Heart left ventricle (tissue), 16 donors: ENCODE results near the gene TESMIN. TPM values are rescaled to one million over a fixed set of nuclear protein-coding genes. Genes with fewer than 3 reads are reported as not detected.

Source experiments
- ATAC-seq, 4 donors: fragments of 200-7000 bp; cut with Tn5 transposase; one replicate each; pipeline ENCODE4 v1.9.1; 2020 to 2022; ENCODE audit warnings: moderate library complexity in 4 of 4, mild to moderate bottlenecking in 3 of 4, moderate number of reproducible peaks in 1 of 4
- DNase-seq, 5 donors: peaks; one replicate each; pipeline ENCODE4 v3.0.0-alpha.2; 2020
- H3K27ac ChIP-seq, 12 donors: fragments of 200-600 bp; sonication (generic) in 4 of 12; one replicate each; pipeline versions ENCODE4 v1.5.0 to v1.8.0; 2016 to 2022; ENCODE audit warnings: mild to moderate bottlenecking in 2 of 12
- H3K27me3 ChIP-seq, 9 donors: fragments of 200-600 bp; sonication (generic) in 2 of 9; one replicate each; pipeline versions ENCODE4 v1.5.1 to v1.8.0; 2016 to 2022; ENCODE audit warnings: mild to moderate bottlenecking in 3 of 9
- H3K36me3 ChIP-seq, 9 donors: fragments of 200-600 bp; sonication (generic) in 2 of 9; one replicate each; pipeline versions ENCODE4 v1.5.0 to v1.8.0; 2018 to 2022; ENCODE audit warnings: mild to moderate bottlenecking in 2 of 9
- H3K4me1 ChIP-seq, 12 donors: fragments of 200-600 bp; sonication (generic) in 4 of 12; one replicate each; pipeline versions ENCODE4 v1.5.0 to v1.8.0; 2016 to 2022; ENCODE audit warnings: mild to moderate bottlenecking in 3 of 12
- H3K4me3 ChIP-seq, 12 donors: fragments of 200-600 bp; sonication (generic) in 4 of 12; one replicate each; pipeline versions ENCODE4 v1.5.0 to v1.8.0; 2017 to 2022; ENCODE audit warnings: mild to moderate bottlenecking in 9 of 12, moderate library complexity in 4 of 12
- H3K9me3 ChIP-seq, 12 donors: fragments of 200-600 bp; sonication (generic) in 4 of 12; one replicate each; pipeline versions ENCODE4 v1.5.0 to v1.8.0; 2016 to 2022; ENCODE audit warnings: mild to moderate bottlenecking in 1 of 12
- POLR2A ChIP-seq, 2 donors: fragments of 450-650 bp; IDR thresholded peaks; one replicate each; pipeline ENCODE4 v1.6.1; 2017; ENCODE audit warnings: antibody characterized with exemption in 2 of 2, mild to moderate bottlenecking in 2 of 2, moderate library complexity in 2 of 2
- WGBS, 4 donors: extraction: QIAGEN DNeasy Blood & Tissue Kit in 2 of 4; methylation state at CpG; one replicate each; pipeline versions ENCODE4 v1.1.5 to v1.1.7; 2013 to 2018; 5-methylcytosine and 5-hydroxymethylcytosine counted together
- intact Hi-C, 10 donors: fragments of 100-400 bp; cut with DNase I; formaldehyde crosslinking; loops; one replicate each; pipeline versions ENCODE4 v1.11.1 to v1.14.2; 2022
- polyA plus RNA-seq, 2 donors: library from polyadenylated mRNA; stranded (reverse); fragments of 200-250 nt; gene quantifications; one replicate each; pipeline ENCODE4 v1.2.3, GENCODE V29; 2013
- total RNA-seq, 9 donors: library from RNA; depleted of rRNA in 2 of 9; stranded (reverse); fragments of >200 nt in 2 of 9; fragmentation: NEBNext Ultra II Directional in 3 of 9; extraction: Animal tissue kit (Norgen Biotek cat#: 25700) in 3 of 9; gene quantifications; one replicate each; pipeline versions ENCODE4 v1.1.0 to v1.2.4, GENCODE V29; 2016 to 2023
- TF ChIP-seq, protein P1 (sequence below), 12 donors: fragments of 200-600 bp; sonication (generic) in 4 of 12; IDR thresholded peaks; one replicate each; pipeline versions ENCODE4 v1.5.0 to v1.8.0; 2018 to 2022; ENCODE audit warnings: antibody characterized with exemption in 12 of 12, mild to moderate bottlenecking in 5 of 12
- donor health status: ischemic (EF 13 %, LVEDD 7.1; RV severe dilation, severe dysfunction).
- donor health status: healthy with polysubstance abuse.
- donor health status: DM: no; HTN: yes; CAD: no.
- donor health status: DM: no; HTN: no; CAD: no.
- donor health status: ischemic (EF 25% LVEDD 6.9; RV normal size, moderate dysfunction).
- donor health status: ischemic (EF 25% LVEDD 5.7; RV mildly dilated, moderate dysfunction).
- donor health status: healthy.
- donor health status: DM: yes; HTN: yes; CAD: no.
- donor health status: ischemic (EF 35%, LVEDD 5.7; RV mildly dilated, moderate dysfunction).
- donor health status: nonischemic (EF 11% LVEDD 7.7; RV severe dilation, severe dysfunction).
- donor health status: DM: yes; HTN: yes; CAD: no.
- donor health status: PGD.
- donor health status: ischemic (EF 29% LVEDD 5.4; RV normal size, mild dysfunction).
- donor health status: nonischemic (EF 23%, LVEDD 6.1; RV moderate dilation, normal function).

Gene TESMIN
- total and polyA plus RNA-seq, 11 donors, result 0.12 to 2.0 (median 0.42) TPM; not detected in 1

DNA sequence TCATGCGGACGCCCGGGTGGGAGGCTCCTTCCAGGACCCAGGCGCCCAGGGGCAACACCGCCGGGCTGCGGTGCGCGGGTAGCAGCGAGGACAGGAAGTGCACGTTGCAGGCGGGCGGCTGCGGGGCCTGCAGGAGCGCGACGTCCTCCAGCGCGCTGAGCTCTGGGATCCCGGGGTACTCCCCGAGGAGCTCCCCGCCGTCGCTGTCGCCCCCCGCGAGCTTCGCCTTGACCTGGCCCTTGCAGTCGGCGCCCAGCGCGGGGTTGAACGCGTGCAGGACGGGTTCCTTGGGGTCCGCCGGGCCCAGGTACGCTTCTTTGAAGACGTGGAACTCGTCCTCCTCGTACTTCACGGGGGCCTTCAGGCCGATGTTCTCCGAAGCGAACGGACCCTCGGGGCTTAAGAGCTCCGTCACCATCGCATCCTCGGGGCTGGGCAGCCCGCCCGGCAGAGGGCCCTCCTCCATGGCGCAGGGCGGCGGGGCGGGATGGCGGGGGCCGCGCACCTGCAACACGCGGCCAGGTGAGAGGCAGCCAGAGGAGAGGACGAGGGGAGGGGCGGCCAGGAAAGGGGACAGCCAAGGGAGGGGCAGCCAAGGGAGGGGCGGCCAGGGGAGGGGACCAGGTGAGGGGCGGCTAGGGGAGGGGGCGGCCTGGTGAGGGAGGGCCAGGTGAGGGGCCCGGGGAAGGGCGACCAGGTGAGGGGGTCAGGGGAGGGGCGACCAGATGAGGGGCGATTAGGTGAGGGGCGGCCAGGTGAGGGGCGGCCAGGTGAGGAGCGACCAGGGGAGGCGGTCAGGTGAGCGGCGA, 921 bp downstream of the TESMIN start:
- peaks cover 0 to 25% (median 15%) of the 10 kb centered on the region in 12 donors for H3K4me1 ChIP-seq
- H3K36me3 ChIP-seq, result peaks cover 0 to 12% (median 4%) of the 10 kb centered on the region in 9 donors
- TF ChIP-seq, protein P1, sequence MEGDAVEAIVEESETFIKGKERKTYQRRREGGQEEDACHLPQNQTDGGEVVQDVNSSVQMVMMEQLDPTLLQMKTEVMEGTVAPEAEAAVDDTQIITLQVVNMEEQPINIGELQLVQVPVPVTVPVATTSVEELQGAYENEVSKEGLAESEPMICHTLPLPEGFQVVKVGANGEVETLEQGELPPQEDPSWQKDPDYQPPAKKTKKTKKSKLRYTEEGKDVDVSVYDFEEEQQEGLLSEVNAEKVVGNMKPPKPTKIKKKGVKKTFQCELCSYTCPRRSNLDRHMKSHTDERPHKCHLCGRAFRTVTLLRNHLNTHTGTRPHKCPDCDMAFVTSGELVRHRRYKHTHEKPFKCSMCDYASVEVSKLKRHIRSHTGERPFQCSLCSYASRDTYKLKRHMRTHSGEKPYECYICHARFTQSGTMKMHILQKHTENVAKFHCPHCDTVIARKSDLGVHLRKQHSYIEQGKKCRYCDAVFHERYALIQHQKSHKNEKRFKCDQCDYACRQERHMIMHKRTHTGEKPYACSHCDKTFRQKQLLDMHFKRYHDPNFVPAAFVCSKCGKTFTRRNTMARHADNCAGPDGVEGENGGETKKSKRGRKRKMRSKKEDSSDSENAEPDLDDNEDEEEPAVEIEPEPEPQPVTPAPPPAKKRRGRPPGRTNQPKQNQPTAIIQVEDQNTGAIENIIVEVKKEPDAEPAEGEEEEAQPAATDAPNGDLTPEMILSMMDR (IDR thresholded peaks at IDR 0.05), result no peak
- no peak for TF ChIP-seq POLR2A (IDR thresholded peaks at IDR 0.05)
- ATAC-seq (peak in 2 of 4 donors; percentile 3 to 4), DNase-seq (no peak)
- H3K27me3 ChIP-seq, result no peaks in the 10 kb centered on the region
- WGBS, 4 donors, result 35 to 52% (median 37%) methylated on average over 60 to 76 of the region's 76 CpGs
- intact Hi-C loops, result loop anchor here in 1 of 10 donors (10.0 kb wide), 1 partner anchor 64 kb away; no protein-coding TSS in a partner anchor
- no peaks in the 10 kb centered on the region for H3K9me3 ChIP-seq
- peak overlapping the region in 6 of 12 donors; percentile 3 to 52 (median 25) for H3K4me3 ChIP-seq
- peak overlapping the region in 2 of 12 donors; percentile 2 to 32 for H3K27ac ChIP-seq

DNA sequence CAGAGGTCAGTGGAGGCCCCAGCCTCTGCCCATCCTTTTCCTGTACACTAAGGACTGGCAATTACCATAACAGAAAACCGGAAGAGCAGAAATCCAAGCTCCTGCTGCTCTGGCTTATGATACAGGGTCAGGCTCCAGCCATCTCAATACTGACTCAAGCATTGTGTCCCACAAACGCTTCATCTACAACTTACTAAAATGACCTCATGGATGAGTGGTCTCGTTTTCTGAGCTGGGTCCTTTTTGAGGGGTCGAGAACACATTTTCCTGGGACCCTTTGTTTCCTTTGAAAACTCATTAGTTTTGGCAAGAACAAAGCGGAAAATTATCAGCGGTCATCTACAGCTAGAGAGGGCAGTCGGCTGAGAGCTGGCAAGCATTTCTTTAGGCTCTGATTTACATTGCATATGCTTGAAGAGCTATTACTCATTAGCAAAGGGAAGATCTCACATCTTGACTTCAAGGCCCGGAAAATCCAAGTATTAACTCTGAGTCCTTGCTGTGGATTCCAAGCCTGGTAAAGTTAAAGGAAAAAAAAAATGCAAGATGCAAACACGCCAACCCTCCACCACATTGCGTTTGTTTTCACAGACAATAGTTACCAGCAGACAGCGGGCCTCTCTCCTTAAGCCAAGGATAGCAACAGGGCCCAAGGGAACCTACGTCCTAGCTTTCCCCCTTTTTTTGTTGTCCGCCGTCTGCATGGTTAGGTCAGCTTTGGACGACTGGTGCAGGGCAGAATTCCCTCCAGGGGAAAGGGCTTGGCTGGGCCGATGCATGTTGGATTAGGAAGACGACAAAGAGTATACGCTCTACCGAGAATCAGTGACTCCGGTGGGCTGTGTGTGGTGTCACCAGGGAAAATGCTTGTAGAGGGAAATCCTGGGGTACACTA, 1.8 kb downstream of the TESMIN start:
- Histone ChIP-seq H3K36me3 (peaks cover 0 to 7% (median 0%) of the 10 kb centered on the region in 9 donors), H3K27ac (peak overlapping the region in 4 of 12 donors; percentile 2 to 32 (median 9)), H3K4me1 (peaks cover 0 to 25% (median 15%) of the 10 kb centered on the region in 12 donors), H3K4me3 (peak overlapping the region in 1 of 12 donors; percentile 29), H3K9me3 (no peaks in the 10 kb centered on the region), H3K27me3 (no peaks in the 10 kb centered on the region)
- TF ChIP-seq, protein P1 (IDR thresholded peaks at IDR 0.05), result no peak
- TF ChIP-seq POLR2A (IDR thresholded peaks at IDR 0.05), result no peak
- WGBS, 4 donors, result 48 to 65% (median 60%) methylated on average over 20 of the region's 20 CpGs
- ATAC-seq, result peak in 2 of 4 donors; percentile 18 to 59
- intact Hi-C loops, result loop anchor here in 1 of 10 donors (10.0 kb wide), 1 partner anchor 65 kb away; no protein-coding TSS in a partner anchor
- DNase-seq, result no peak

DNA sequence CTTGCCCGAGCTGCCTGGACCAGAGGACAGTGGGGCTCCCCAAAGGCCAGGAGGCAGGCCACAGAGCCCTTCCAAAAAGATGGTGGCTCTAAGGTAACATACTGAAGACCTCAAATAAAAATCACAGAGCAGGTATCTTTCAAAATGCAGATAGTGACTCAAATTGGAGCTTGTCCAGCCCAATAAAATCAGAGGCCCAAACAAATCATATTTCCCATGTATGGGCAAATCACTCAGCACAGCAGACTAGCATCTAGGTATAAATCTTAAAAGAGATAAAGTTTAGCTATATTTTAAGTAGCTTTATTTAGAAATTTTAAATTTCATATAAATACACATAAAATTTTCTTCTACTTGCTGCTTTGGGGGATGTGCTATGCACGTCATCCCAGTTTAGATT, 3.3 kb downstream of the TESMIN start:
- no peaks in the 10 kb centered on the region for H3K9me3 ChIP-seq
- DNase-seq (no peak), ATAC-seq (no peak)
- no peaks in the 10 kb centered on the region for H3K36me3 ChIP-seq
- intact Hi-C loops, result no loop called here
- H3K27me3 ChIP-seq, result no peaks in the 10 kb centered on the region
- no peak for TF ChIP-seq POLR2A (IDR thresholded peaks at IDR 0.05)
- TF ChIP-seq, protein P1 (IDR thresholded peaks at IDR 0.05), result no peak
- WGBS, 4 donors, result 84 to 94% (median 92%) methylated on average over 2 of the region's 2 CpGs
- H3K4me3 ChIP-seq, result no peak overlapping the region
- peaks cover 0 to 25% (median 15%) of the 10 kb centered on the region in 12 donors for H3K4me1 ChIP-seq
- no peak overlapping the region for H3K27ac ChIP-seq
